ENCODE data around the gene RNASE12.

Gene RNASE12

GRCh38 chr14:20591235-20591634, at the start of gene RNASE12:
Gene RNASE12 (minus strand): TSS chr14:20591376. CDS start chr14:20590723, 653 bp downstream.
- no peak for DNase-seq
- H3K27ac Mint-ChIP-seq: no peak within 1 kb of the TSS
- peaks cover 5% of the 10 kb centered on the region for H3K4me1 Mint-ChIP-seq
- H3K4me3 Mint-ChIP-seq: no peak within 1 kb of the TSS
- H3K36me3 Mint-ChIP-seq: no peaks in the 10 kb centered on the region
- peaks cover 13% of the 10 kb centered on the region for H3K27me3 Mint-ChIP-seq
- CTCF ChIA-PET: no interaction called here
- no peaks in the 10 kb centered on the region for H3K9me3 Mint-ChIP-seq

GRCh38 chr14:20632831-20633691, 41.9 kb upstream of the RNASE12 start:
- Mint-ChIP-seq H3K9me3 (no peaks in the 10 kb centered on the region), H3K4me3 (peak overlapping the region; percentile 69), H3K36me3 (no peaks in the 10 kb centered on the region), H3K4me1 (peaks cover 33% of the 10 kb centered on the region), H3K27ac (peak overlapping the region; percentile 81), H3K27me3 (peaks cover 82% of the 10 kb centered on the region)
- CTCF ChIA-PET: interaction anchor here (3.1 kb wide), 1 partner anchor 51 kb away, joined by 16 read pairs; the partner anchor contains the start of gene RNASE4
- peak; percentile 63 for DNase-seq

GRCh38 chr14:20632448-20632830, 41.3 kb upstream of the RNASE12 start:
- Mint-ChIP-seq H3K9me3 (no peaks in the 10 kb centered on the region), H3K4me1 (peaks cover 33% of the 10 kb centered on the region), H3K4me3 (peak overlapping the region; percentile 69)

GRCh38 chr14:20631880-20632389, 40.8 kb upstream of the RNASE12 start:
- no peaks in the 10 kb centered on the region for H3K36me3 Mint-ChIP-seq
- DNase-seq: no peak
- H3K4me3 Mint-ChIP-seq: peak overlapping the region; percentile 69
- peaks cover 34% of the 10 kb centered on the region for H3K4me1 Mint-ChIP-seq
- H3K27ac Mint-ChIP-seq: no peak overlapping the region
- CTCF ChIA-PET: interaction anchor here (1.0 to 3.1 kb wide), 7 partner anchors 18 to 227 kb away, joined by 3 to 16 read pairs (median 3); partner anchors contain the start of gene RNASE4
- H3K9me3 Mint-ChIP-seq: no peaks in the 10 kb centered on the region
- peaks cover 90% of the 10 kb centered on the region for H3K27me3 Mint-ChIP-seq

More at GRCh38 chr14:20632448-20632830, 41.3 kb upstream of the RNASE12 start:
- CTCF ChIA-PET: interaction anchor here (1.0 to 3.1 kb wide), 5 partner anchors 19 to 226 kb away, joined by 3 to 16 read pairs (median 3); partner anchors contain the start of gene RNASE4
- peaks cover 88% of the 10 kb centered on the region for H3K27me3 Mint-ChIP-seq
- H3K27ac Mint-ChIP-seq: peak overlapping the region; percentile 81
- DNase-seq: peak; percentile 25
- no peaks in the 10 kb centered on the region for H3K36me3 Mint-ChIP-seq

GRCh38 chr14:20631023-20631879, 40.1 kb upstream of the RNASE12 start:
- Mint-ChIP-seq H3K9me3 (no peaks in the 10 kb centered on the region), H3K36me3 (no peaks in the 10 kb centered on the region), H3K27ac (peak overlapping the region; percentile 31), H3K4me3 (peak overlapping the region; percentile 69), H3K27me3 (peaks cover 90% of the 10 kb centered on the region), H3K4me1 (peaks cover 38% of the 10 kb centered on the region)
- CTCF ChIA-PET: interaction anchor here (0.7 to 3.1 kb wide), 9 partner anchors 18 to 303 kb away, joined by 3 to 16 read pairs (median 3); partner anchors contain the start of gene RNASE4
- peak; percentile 34 for DNase-seq

GRCh38 chr14:20630340-20631022, 39.3 kb upstream of the RNASE12 start:
- H3K9me3 Mint-ChIP-seq: no peaks in the 10 kb centered on the region

GRCh38 chr14:20628063-20628854, 37.1 kb upstream of the RNASE12 start:
- peaks cover 86% of the 10 kb centered on the region for H3K27me3 Mint-ChIP-seq
- CTCF ChIA-PET: interaction anchor here (0.5 to 1.5 kb wide), 3 partner anchors 15 to 286 kb away, joined by 3 to 6 read pairs (median 3); no protein-coding TSS in a partner anchor
- H3K4me1 Mint-ChIP-seq: peaks cover 57% of the 10 kb centered on the region
- H3K27ac Mint-ChIP-seq: no peak overlapping the region
- H3K9me3 Mint-ChIP-seq: peaks cover 5% of the 10 kb centered on the region
- DNase-seq: no peak
- no peak overlapping the region for H3K4me3 Mint-ChIP-seq
- H3K36me3 Mint-ChIP-seq: peaks cover 4% of the 10 kb centered on the region

More at GRCh38 chr14:20630340-20631022, 39.3 kb upstream of the RNASE12 start:
- CTCF ChIA-PET: interaction anchor here (0.7 to 3.1 kb wide), 6 partner anchors 17 to 302 kb away, joined by 3 to 16 read pairs (median 4); partner anchors contain the start of gene RNASE4
- DNase-seq: no peak
- Mint-ChIP-seq H3K27ac (peak overlapping the region; percentile 53), H3K36me3 (peaks cover under 1% of the 10 kb centered on the region), H3K4me1 (peaks cover 41% of the 10 kb centered on the region), H3K4me3 (peak overlapping the region; percentile 51), H3K27me3 (peaks cover 90% of the 10 kb centered on the region)

- H3K36me3 Mint-ChIP-seq: peaks cover 4% of the 10 kb centered on the region
- peaks cover 86% of the 10 kb centered on the region for H3K27me3 Mint-ChIP-seq
- DNase-seq: no peak
- H3K4me3 Mint-ChIP-seq: no peak overlapping the region
- H3K9me3 Mint-ChIP-seq: peaks cover 5% of the 10 kb centered on the region
- CTCF ChIA-PET: interaction anchor here (1.5 kb wide), 1 partner anchor 14 kb away, joined by 6 read pairs; no protein-coding TSS in a partner anchor
- peaks cover 58% of the 10 kb centered on the region for H3K4me1 Mint-ChIP-seq
- H3K27ac Mint-ChIP-seq: no peak overlapping the region
Observed at GRCh38 chr14:20627346-20628027, 36.3 kb upstream of the RNASE12 start.

GRCh38 chr14:20626274-20626673, 35.1 kb upstream of the RNASE12 start:
- no peak overlapping the region for H3K4me3 Mint-ChIP-seq
- H3K4me1 Mint-ChIP-seq: peaks cover 51% of the 10 kb centered on the region
- peaks cover 85% of the 10 kb centered on the region for H3K27me3 Mint-ChIP-seq
- CTCF ChIA-PET: no interaction called here
- no peak overlapping the region for H3K27ac Mint-ChIP-seq
- H3K9me3 Mint-ChIP-seq: peaks cover 5% of the 10 kb centered on the region
- no peak for DNase-seq
- H3K36me3 Mint-ChIP-seq: peaks cover 4% of the 10 kb centered on the region

- peaks cover 5% of the 10 kb centered on the region for H3K9me3 Mint-ChIP-seq
- DNase-seq: peak; percentile 58
- peaks cover 4% of the 10 kb centered on the region for H3K36me3 Mint-ChIP-seq
- H3K4me1 Mint-ChIP-seq: peaks cover 41% of the 10 kb centered on the region
- peak overlapping the region; percentile 61 for H3K4me3 Mint-ChIP-seq
- peaks cover 75% of the 10 kb centered on the region for H3K27me3 Mint-ChIP-seq
- CTCF ChIA-PET: no interaction called here
- peak overlapping the region; percentile 80 for H3K27ac Mint-ChIP-seq
Observed at GRCh38 chr14:20624495-20625070, 33.4 kb upstream of the RNASE12 start.

GRCh38 chr14:20623798-20624197, 32.6 kb upstream of the RNASE12 start:
- no peak for DNase-seq
- H3K27me3 Mint-ChIP-seq: peaks cover 72% of the 10 kb centered on the region
- peaks cover 41% of the 10 kb centered on the region for H3K4me1 Mint-ChIP-seq
- H3K4me3 Mint-ChIP-seq: peak overlapping the region; percentile 40
- peaks cover 5% of the 10 kb centered on the region for H3K9me3 Mint-ChIP-seq
- H3K27ac Mint-ChIP-seq: no peak overlapping the region
- H3K36me3 Mint-ChIP-seq: peaks cover 4% of the 10 kb centered on the region
- CTCF ChIA-PET: interaction anchor here (1.1 kb wide), 1 partner anchor 234 kb away, joined by 3 read pairs; no protein-coding TSS in a partner anchor

GRCh38 chr14:20622816-20623291, 31.7 kb upstream of the RNASE12 start:
- DNase-seq: no peak
- peaks cover 5% of the 10 kb centered on the region for H3K9me3 Mint-ChIP-seq
- H3K36me3 Mint-ChIP-seq: peaks cover 4% of the 10 kb centered on the region
- H3K4me1 Mint-ChIP-seq: peaks cover 44% of the 10 kb centered on the region
- H3K4me3 Mint-ChIP-seq: peak overlapping the region; percentile 2
- H3K27ac Mint-ChIP-seq: no peak overlapping the region
- peaks cover 63% of the 10 kb centered on the region for H3K27me3 Mint-ChIP-seq
- CTCF ChIA-PET: interaction anchor here (1.0 to 1.6 kb wide), 4 partner anchors 9 to 235 kb away, joined by 3 to 5 read pairs (median 4); no protein-coding TSS in a partner anchor

Measured in activated naive CD4-positive, alpha-beta T cell treated with anti-CD3 and anti-CD28 coated beads, Interleukin-2, amount 10 ng/mL, durations not matched to agents 7 days and 5 days (primary cell).